LNCAP (cell line): ENCODE measurements around the gene GABBR2.

Source experiments
- TF ChIP-seq, protein P1 (sequence below): fragments of 450-650 bp; IDR thresholded peaks from 2 replicates; pipeline ENCODE4 v1.5.1; 2017; ENCODE audit warnings: mild to moderate bottlenecking

Gene GABBR2

DNA sequence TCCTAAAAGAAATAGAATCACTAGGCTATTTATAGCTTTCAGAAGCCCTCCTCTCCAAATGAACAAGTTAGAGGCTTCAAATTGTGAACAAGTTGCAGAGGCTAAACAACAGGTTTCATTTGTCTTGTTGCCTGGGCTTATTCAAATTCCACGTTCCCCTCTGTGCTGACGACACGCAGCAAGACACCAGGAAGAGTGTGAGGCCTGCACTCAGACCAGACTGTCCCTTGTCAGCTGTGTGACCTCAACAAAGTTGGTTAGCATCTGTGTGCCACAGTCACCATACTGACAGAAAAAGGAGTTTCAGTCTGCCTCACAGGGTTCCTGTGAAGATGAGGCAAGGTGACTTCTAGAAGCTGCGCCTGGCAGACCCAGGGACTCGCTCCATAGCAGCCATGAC lies 22.1 kb upstream of the GABBR2 start:
- TF ChIP-seq, protein P1, sequence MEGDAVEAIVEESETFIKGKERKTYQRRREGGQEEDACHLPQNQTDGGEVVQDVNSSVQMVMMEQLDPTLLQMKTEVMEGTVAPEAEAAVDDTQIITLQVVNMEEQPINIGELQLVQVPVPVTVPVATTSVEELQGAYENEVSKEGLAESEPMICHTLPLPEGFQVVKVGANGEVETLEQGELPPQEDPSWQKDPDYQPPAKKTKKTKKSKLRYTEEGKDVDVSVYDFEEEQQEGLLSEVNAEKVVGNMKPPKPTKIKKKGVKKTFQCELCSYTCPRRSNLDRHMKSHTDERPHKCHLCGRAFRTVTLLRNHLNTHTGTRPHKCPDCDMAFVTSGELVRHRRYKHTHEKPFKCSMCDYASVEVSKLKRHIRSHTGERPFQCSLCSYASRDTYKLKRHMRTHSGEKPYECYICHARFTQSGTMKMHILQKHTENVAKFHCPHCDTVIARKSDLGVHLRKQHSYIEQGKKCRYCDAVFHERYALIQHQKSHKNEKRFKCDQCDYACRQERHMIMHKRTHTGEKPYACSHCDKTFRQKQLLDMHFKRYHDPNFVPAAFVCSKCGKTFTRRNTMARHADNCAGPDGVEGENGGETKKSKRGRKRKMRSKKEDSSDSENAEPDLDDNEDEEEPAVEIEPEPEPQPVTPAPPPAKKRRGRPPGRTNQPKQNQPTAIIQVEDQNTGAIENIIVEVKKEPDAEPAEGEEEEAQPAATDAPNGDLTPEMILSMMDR, result no peak

DNA sequence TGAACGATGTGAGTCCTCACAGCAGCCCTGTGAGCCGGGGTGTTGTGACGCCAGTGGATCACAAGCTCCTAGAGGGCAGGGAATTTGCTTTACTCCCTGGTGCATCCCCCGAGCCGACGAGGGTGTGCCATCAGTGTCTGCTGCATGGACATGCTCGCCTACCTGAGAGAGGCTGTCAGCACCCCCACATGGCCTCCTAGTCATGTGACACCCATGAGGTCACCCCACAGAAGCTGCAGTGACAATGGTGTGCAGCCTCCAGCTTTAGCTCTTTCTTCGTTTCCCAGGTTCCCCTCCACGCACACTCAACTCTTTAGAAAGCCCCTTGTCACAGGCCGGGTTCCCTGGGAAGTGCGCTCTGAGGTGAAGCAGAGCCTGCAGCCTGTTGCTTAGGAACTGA lies 19.8 kb upstream of the GABBR2 start:
- TF ChIP-seq, protein P1, result no peak

DNA sequence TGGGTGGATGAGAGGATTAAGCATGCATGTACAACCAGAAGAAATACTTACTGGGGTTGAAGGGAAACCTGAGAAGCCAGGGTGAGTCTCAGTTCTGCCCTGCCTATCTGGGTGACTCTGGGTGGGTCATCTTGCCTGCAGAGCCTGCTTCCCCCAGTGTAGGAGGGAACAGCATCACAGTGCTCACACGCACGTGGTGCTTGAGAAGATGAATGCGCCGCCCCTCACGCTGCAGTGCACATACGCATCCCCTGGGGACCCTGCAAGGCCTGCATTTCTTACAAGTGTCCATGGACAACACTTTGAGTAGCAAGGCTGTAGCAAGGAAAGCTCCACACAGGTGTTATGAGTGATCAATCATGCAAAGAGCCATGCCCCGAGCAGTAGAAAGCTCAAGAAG lies 18.7 kb upstream of the GABBR2 start:
- TF ChIP-seq, protein P1, result no peak

DNA sequence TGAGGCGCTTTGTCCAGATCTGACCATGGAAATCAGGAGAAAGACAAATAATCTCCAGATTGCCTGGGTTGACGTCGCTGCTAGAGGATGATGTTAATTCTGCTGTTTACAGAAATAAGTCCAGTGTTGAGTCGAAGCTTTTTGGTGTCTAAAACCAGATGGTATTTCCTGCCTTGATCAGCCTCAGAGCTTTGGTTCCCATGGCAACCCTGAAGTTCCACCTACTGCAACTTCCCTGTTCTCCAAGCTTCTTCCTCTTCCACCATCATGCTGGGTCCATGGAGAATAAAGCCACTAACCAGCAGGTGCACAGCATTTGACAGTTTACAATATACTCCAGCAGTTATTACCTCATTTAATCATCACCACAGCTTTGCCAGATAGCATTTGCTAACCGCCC lies 18.0 kb upstream of the GABBR2 start:
- TF ChIP-seq, protein P1, result no peak

DNA sequence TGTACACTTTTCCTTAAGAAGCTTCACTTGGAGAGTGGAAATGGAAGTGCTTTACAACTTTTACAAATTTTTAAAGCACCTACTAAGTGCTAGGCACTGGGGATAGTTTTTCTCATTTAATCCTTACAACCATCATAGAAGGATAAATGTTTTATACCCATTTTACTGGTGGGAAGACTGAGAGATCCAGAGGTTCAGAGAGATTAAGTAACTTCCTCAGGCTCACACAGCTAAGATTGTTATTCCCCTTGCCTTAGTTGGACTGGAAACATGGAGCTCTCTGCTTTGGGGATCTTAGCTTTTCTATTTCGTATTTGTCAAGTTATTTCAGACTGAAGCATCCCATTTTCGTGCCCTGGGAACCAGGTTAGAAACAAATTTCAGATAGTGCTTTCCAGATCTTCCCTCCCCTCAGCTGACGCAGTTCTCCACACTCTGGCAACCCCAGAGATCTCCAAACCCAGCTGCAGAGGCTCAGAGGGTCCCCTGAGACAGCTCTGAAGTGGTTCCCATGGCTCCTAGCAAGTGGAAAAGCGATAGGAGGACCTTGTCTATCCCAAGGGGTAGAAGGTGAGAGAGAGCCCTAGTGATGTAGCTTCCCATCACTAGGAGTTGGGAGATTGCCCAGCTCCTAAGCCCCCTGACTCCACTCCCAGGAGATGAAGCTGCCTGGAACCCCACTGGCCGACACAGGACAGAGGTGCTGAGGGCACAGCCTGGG lies 16.2 kb upstream of the GABBR2 start:
- TF ChIP-seq, protein P1, result no peak

DNA sequence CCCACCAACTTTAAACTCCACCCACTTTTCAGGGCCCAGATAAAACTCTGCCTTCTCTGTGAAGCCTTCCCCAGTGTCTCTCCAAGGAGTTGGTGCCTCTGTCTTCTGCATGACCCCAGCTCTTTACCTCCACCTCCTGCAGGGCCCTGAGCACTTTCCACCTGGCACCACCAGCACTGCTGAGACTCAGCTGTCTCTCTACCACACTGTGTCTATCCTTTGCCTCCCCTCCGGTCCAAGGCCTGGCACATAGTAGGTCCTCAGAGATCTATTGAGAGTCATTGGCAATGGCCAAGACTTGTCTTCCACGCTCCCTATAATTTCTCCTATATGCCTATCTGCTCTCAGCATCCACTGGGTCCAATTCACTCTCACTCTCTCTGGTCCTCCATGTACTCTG lies 12.9 kb upstream of the GABBR2 start:
- TF ChIP-seq, protein P1, result no peak

DNA sequence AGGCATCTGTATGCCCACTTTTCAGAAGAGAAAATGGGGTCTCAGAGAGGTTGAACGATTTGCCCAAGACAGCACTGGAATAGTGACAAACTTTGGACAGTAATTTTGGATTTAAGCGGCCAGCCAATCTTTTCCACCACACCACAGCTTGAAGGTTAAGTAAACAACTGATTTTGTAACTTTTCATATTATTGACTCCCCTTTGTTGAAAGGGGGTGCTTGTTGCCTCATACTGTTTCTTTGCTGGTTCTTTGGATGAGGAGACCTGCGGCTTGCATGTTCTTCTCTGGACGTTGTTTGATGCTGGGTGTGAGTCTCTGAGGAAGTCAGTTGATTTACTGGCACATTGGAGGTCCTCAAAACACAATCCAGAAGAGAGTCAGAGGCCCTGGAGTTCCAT lies 11.7 kb upstream of the GABBR2 start:
- TF ChIP-seq, protein P1, result no peak

DNA sequence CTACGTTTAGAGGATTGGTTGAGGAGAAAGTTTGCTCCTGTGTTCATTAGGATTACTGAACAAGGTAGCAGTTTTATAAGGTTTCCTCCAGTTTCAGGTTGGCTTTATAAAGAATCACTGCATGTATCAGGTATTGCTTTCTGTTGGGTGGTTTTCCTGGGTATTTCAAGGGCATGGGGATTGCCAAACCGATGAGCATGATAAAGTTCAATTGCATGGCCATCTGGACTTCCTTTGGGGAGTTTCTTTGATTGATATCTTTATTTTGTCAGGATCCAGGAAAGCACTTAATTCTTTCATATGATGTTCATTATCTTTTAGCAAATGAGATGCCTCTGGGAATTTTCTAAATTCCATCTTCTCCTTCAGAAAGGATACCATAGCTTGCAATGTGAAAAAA lies 10.3 kb upstream of the GABBR2 start:
- TF ChIP-seq, protein P1, result no peak
